ENCODE data around the gene KDM4F.
"Not testable (repeated sequence)": the region's sequence is repeated elsewhere in the genome, so short reads cannot be mapped to it uniquely, and the experiment has no call there.

KDM4F gene

GRCh38 chr11:95049122-95049521 is at the start of gene KDM4F:
KDM4F (plus strand) TSS chr11:95049422.
- H3K9me3 ChIP-seq (ENCODE audit: control insufficient read depth in 2 of 2, low read length in 2 of 2); H3K4me3 ChIP-seq (ENCODE audit: low read length in 2 of 2); H3K4me1 ChIP-seq (ENCODE audit: control insufficient read depth, insufficient read depth, low read length); H3K9ac ChIP-seq (ENCODE audit: low read length in 2 of 2); H3K27ac ChIP-seq (ENCODE audit: low read length); H3K36me3 ChIP-seq (ENCODE audit: control insufficient read depth in 2 of 2, insufficient read depth in 2 of 2, low read length in 2 of 2): not testable (repeated sequence)
- peaks cover 3 to 12% of the 10 kb centered on the region in 2 donors for H3K27me3 ChIP-seq (ENCODE audit: control insufficient read depth in 1 of 2, insufficient read depth in 2 of 2, low read length in 2 of 2)

GRCh38 chr11:95003716-95004115 is 45.5 kb upstream of the KDM4F start:
- H3K27me3 ChIP-seq (ENCODE audit: control insufficient read depth in 1 of 2, insufficient read depth in 2 of 2, low read length in 2 of 2), result no peaks in the 10 kb centered on the region
- H3K4me1 ChIP-seq (ENCODE audit: control insufficient read depth, insufficient read depth, low read length), result no peaks in the 10 kb centered on the region
- H3K9me3 ChIP-seq (ENCODE audit: control insufficient read depth in 2 of 2, low read length in 2 of 2), result no peaks in the 10 kb centered on the region
- no peak overlapping the region for H3K9ac ChIP-seq (ENCODE audit: low read length in 2 of 2)
- H3K36me3 ChIP-seq (ENCODE audit: control insufficient read depth in 2 of 2, insufficient read depth in 2 of 2, low read length in 2 of 2), result no peaks in the 10 kb centered on the region
- no peak overlapping the region for H3K27ac ChIP-seq (ENCODE audit: low read length)
- no peak overlapping the region for H3K4me3 ChIP-seq (ENCODE audit: low read length in 2 of 2)

- H3K36me3 ChIP-seq (ENCODE audit: control insufficient read depth in 2 of 2, insufficient read depth in 2 of 2, low read length in 2 of 2), result no peaks in the 10 kb centered on the region
- H3K9me3 ChIP-seq (ENCODE audit: control insufficient read depth in 2 of 2, low read length in 2 of 2), result no peaks in the 10 kb centered on the region
- H3K27ac ChIP-seq (ENCODE audit: low read length), result no peak overlapping the region
- H3K27me3 ChIP-seq (ENCODE audit: control insufficient read depth in 1 of 2, insufficient read depth in 2 of 2, low read length in 2 of 2), result no peaks in the 10 kb centered on the region
- no peaks in the 10 kb centered on the region for H3K4me1 ChIP-seq (ENCODE audit: control insufficient read depth, insufficient read depth, low read length)
- no peak overlapping the region for H3K9ac ChIP-seq (ENCODE audit: low read length in 2 of 2)
- H3K4me3 ChIP-seq (ENCODE audit: low read length in 2 of 2), result no peak overlapping the region
These were observed 43.6 kb upstream of the KDM4F start for GRCh38 chr11:95005642-95006041.

- no peak overlapping the region for H3K4me3 ChIP-seq (ENCODE audit: low read length in 2 of 2)
- H3K9ac ChIP-seq (ENCODE audit: low read length in 2 of 2), result no peak overlapping the region
- H3K27ac ChIP-seq (ENCODE audit: low read length), result no peak overlapping the region
- H3K36me3 ChIP-seq (ENCODE audit: control insufficient read depth in 2 of 2, insufficient read depth in 2 of 2, low read length in 2 of 2), result no peaks in the 10 kb centered on the region
- no peaks in the 10 kb centered on the region for H3K4me1 ChIP-seq (ENCODE audit: control insufficient read depth, insufficient read depth, low read length)
- peaks cover 0 to 4% of the 10 kb centered on the region in 2 donors for H3K27me3 ChIP-seq (ENCODE audit: control insufficient read depth in 1 of 2, insufficient read depth in 2 of 2, low read length in 2 of 2)
- H3K9me3 ChIP-seq (ENCODE audit: control insufficient read depth in 2 of 2, low read length in 2 of 2), result no peaks in the 10 kb centered on the region
These were observed 37.8 kb upstream of the KDM4F start for GRCh38 chr11:95011376-95011775.

- no peaks in the 10 kb centered on the region for H3K4me1 ChIP-seq (ENCODE audit: control insufficient read depth, insufficient read depth, low read length)
- peaks cover 0 to 4% of the 10 kb centered on the region in 2 donors for H3K27me3 ChIP-seq (ENCODE audit: control insufficient read depth in 1 of 2, insufficient read depth in 2 of 2, low read length in 2 of 2)
- no peaks in the 10 kb centered on the region for H3K9me3 ChIP-seq (ENCODE audit: control insufficient read depth in 2 of 2, low read length in 2 of 2)
- H3K27ac ChIP-seq (ENCODE audit: low read length), result no peak overlapping the region
- no peak overlapping the region for H3K4me3 ChIP-seq (ENCODE audit: low read length in 2 of 2)
- H3K9ac ChIP-seq (ENCODE audit: low read length in 2 of 2), result no peak overlapping the region
- H3K36me3 ChIP-seq (ENCODE audit: control insufficient read depth in 2 of 2, insufficient read depth in 2 of 2, low read length in 2 of 2), result no peaks in the 10 kb centered on the region
These were observed 34.9 kb upstream of the KDM4F start for GRCh38 chr11:95014184-95014821.

- H3K27ac ChIP-seq (ENCODE audit: low read length), result no peak overlapping the region
- no peaks in the 10 kb centered on the region for H3K4me1 ChIP-seq (ENCODE audit: control insufficient read depth, insufficient read depth, low read length)
- no peak overlapping the region for H3K9ac ChIP-seq (ENCODE audit: low read length in 2 of 2)
- no peaks in the 10 kb centered on the region for H3K9me3 ChIP-seq (ENCODE audit: control insufficient read depth in 2 of 2, low read length in 2 of 2)
- no peak overlapping the region for H3K4me3 ChIP-seq (ENCODE audit: low read length in 2 of 2)
- peaks cover 0 to 4% of the 10 kb centered on the region in 2 donors for H3K27me3 ChIP-seq (ENCODE audit: control insufficient read depth in 1 of 2, insufficient read depth in 2 of 2, low read length in 2 of 2)
- no peaks in the 10 kb centered on the region for H3K36me3 ChIP-seq (ENCODE audit: control insufficient read depth in 2 of 2, insufficient read depth in 2 of 2, low read length in 2 of 2)
These were observed 33.1 kb upstream of the KDM4F start for GRCh38 chr11:95016139-95016538.

- H3K9me3 ChIP-seq (ENCODE audit: control insufficient read depth in 2 of 2, low read length in 2 of 2); H3K27ac ChIP-seq (ENCODE audit: low read length); H3K4me1 ChIP-seq (ENCODE audit: control insufficient read depth, insufficient read depth, low read length); H3K27me3 ChIP-seq (ENCODE audit: control insufficient read depth in 1 of 2, insufficient read depth in 2 of 2, low read length in 2 of 2); H3K9ac ChIP-seq (ENCODE audit: low read length in 2 of 2); H3K36me3 ChIP-seq (ENCODE audit: control insufficient read depth in 2 of 2, insufficient read depth in 2 of 2, low read length in 2 of 2); H3K4me3 ChIP-seq (ENCODE audit: low read length in 2 of 2): not testable (repeated sequence)
These were observed 27.8 kb upstream of the KDM4F start for GRCh38 chr11:95021468-95021867.

- no peak within 1 kb of the TSS for H3K4me3 ChIP-seq (ENCODE audit: low read length in 2 of 2)
- H3K4me1 ChIP-seq (ENCODE audit: control insufficient read depth, insufficient read depth, low read length), result no peaks in the 10 kb centered on the region
- H3K27ac ChIP-seq (ENCODE audit: low read length), result no peak within 1 kb of the TSS
- no peak within 1 kb of the TSS for H3K9ac ChIP-seq (ENCODE audit: low read length in 2 of 2)
- H3K36me3 ChIP-seq (ENCODE audit: control insufficient read depth in 2 of 2, insufficient read depth in 2 of 2, low read length in 2 of 2), result no peaks in the 10 kb centered on the region
- H3K9me3 ChIP-seq (ENCODE audit: control insufficient read depth in 2 of 2, low read length in 2 of 2), result no peaks in the 10 kb centered on the region
- no peaks in the 10 kb centered on the region for H3K27me3 ChIP-seq (ENCODE audit: control insufficient read depth in 1 of 2, insufficient read depth in 2 of 2, low read length in 2 of 2)
These were observed 24.3 kb upstream of the KDM4F start, which contains the start of gene KDM4E for GRCh38 chr11:95024958-95025357. KDM4E (plus strand) TSS chr11:95025258; CDS start chr11:95025558, 300 bp downstream.

- H3K4me3 ChIP-seq (ENCODE audit: low read length in 2 of 2); H3K4me1 ChIP-seq (ENCODE audit: control insufficient read depth, insufficient read depth, low read length); H3K9ac ChIP-seq (ENCODE audit: low read length in 2 of 2); H3K27ac ChIP-seq (ENCODE audit: low read length); H3K9me3 ChIP-seq (ENCODE audit: control insufficient read depth in 2 of 2, low read length in 2 of 2); H3K36me3 ChIP-seq (ENCODE audit: control insufficient read depth in 2 of 2, insufficient read depth in 2 of 2, low read length in 2 of 2); H3K27me3 ChIP-seq (ENCODE audit: control insufficient read depth in 1 of 2, insufficient read depth in 2 of 2, low read length in 2 of 2): not testable (repeated sequence)
These were observed 23.6 kb upstream of the KDM4F start for GRCh38 chr11:95025594-95025993.

GRCh38 chr11:95028357-95028756 is 20.9 kb upstream of the KDM4F start:
- Histone ChIP-seq H3K4me1 (ENCODE audit: control insufficient read depth, insufficient read depth, low read length) (no peaks in the 10 kb centered on the region), H3K9ac (ENCODE audit: low read length in 2 of 2) (no peak overlapping the region), H3K27ac (ENCODE audit: low read length) (no peak overlapping the region), H3K4me3 (ENCODE audit: low read length in 2 of 2) (no peak overlapping the region), H3K9me3 (ENCODE audit: control insufficient read depth in 2 of 2, low read length in 2 of 2) (no peaks in the 10 kb centered on the region), H3K36me3 (ENCODE audit: control insufficient read depth in 2 of 2, insufficient read depth in 2 of 2, low read length in 2 of 2) (no peaks in the 10 kb centered on the region), H3K27me3 (ENCODE audit: control insufficient read depth in 1 of 2, insufficient read depth in 2 of 2, low read length in 2 of 2) (no peaks in the 10 kb centered on the region)

GRCh38 chr11:95033051-95033450 is 16.2 kb upstream of the KDM4F start:
- no peaks in the 10 kb centered on the region for H3K4me1 ChIP-seq (ENCODE audit: control insufficient read depth, insufficient read depth, low read length)
- no peak overlapping the region for H3K4me3 ChIP-seq (ENCODE audit: low read length in 2 of 2)
- H3K36me3 ChIP-seq (ENCODE audit: control insufficient read depth in 2 of 2, insufficient read depth in 2 of 2, low read length in 2 of 2), result no peaks in the 10 kb centered on the region
- H3K9ac ChIP-seq (ENCODE audit: low read length in 2 of 2), result no peak overlapping the region
- H3K27me3 ChIP-seq (ENCODE audit: control insufficient read depth in 1 of 2, insufficient read depth in 2 of 2, low read length in 2 of 2), result peaks cover 1 to 4% of the 10 kb centered on the region in 2 donors
- peaks cover 0 to under 1% of the 10 kb centered on the region in 2 donors for H3K9me3 ChIP-seq (ENCODE audit: control insufficient read depth in 2 of 2, low read length in 2 of 2)
- no peak overlapping the region for H3K27ac ChIP-seq (ENCODE audit: low read length)

Measured in stomach smooth muscle (tissue), 2 donors.